GM19372 (cell line): ENCODE data around the gene TRPM6.
"Not testable (repeated sequence)": the region's sequence is repeated elsewhere in the genome, so short reads cannot be mapped to it uniquely, and the experiment has no call there.

Experiments
- ATAC-seq: cut with Tn5 transposase; IDR thresholded peaks from one replicate; pipeline ENCODE4 v1.9.1; 2021; ENCODE audit warnings: mild to moderate bottlenecking, low read depth, moderate library complexity; ENCODE audit not compliant: unreplicated experiment

TRPM6 gene

GRCh38 chr9:74860247-74860646 is 27.5 kb downstream of the TRPM6 start:
- not testable (repeated sequence) for ATAC-seq

GRCh38 chr9:74859786-74860185 is 27.9 kb downstream of the TRPM6 start:
- ATAC-seq: no peak

GRCh38 chr9:74858751-74859414 is 28.8 kb downstream of the TRPM6 start:
- ATAC-seq: no peak

GRCh38 chr9:74856989-74857388 is 30.7 kb downstream of the TRPM6 start:
- no peak for ATAC-seq

- ATAC-seq: no peak
Observed at GRCh38 chr9:74855072-74855471, 32.6 kb downstream of the TRPM6 start.

GRCh38 chr9:74853024-74853423 is 34.7 kb downstream of the TRPM6 start:
- ATAC-seq: not testable (repeated sequence)

- ATAC-seq: no peak
Observed at GRCh38 chr9:74848153-74848525, 39.6 kb downstream of the TRPM6 start.

- ATAC-seq: no peak
Observed at GRCh38 chr9:74847478-74848152, 40.1 kb downstream of the TRPM6 start.

- no peak for ATAC-seq
Observed at GRCh38 chr9:74846766-74847165, 41.0 kb downstream of the TRPM6 start.

GRCh38 chr9:74838351-74838750 is 49.4 kb downstream of the TRPM6 start:
- ATAC-seq: no peak

- ATAC-seq: no peak
Observed at GRCh38 chr9:74824654-74825053, 63.1 kb downstream of the TRPM6 start.

- ATAC-seq: no peak
Observed at GRCh38 chr9:74821636-74822035, 66.1 kb downstream of the TRPM6 start.

GRCh38 chr9:74817816-74818215 is 69.9 kb downstream of the TRPM6 start:
- ATAC-seq: no peak

- ATAC-seq: no peak
Observed at GRCh38 chr9:74817281-74817810, 70.4 kb downstream of the TRPM6 start.

- no peak for ATAC-seq
Observed at GRCh38 chr9:74810200-74810599, 77.5 kb downstream of the TRPM6 start.

GRCh38 chr9:74804018-74804385 is 83.7 kb downstream of the TRPM6 start:
- no peak for ATAC-seq

GRCh38 chr9:74803376-74804017 is 84.2 kb downstream of the TRPM6 start:
- ATAC-seq: no peak

- ATAC-seq: no peak
Observed at GRCh38 chr9:74800226-74800625, 87.5 kb downstream of the TRPM6 start.

- ATAC-seq: no peak
Observed at GRCh38 chr9:74795803-74796202, 91.9 kb downstream of the TRPM6 start.

GRCh38 chr9:74795081-74795480 is 92.6 kb downstream of the TRPM6 start:
- no peak for ATAC-seq

GRCh38 chr9:74784506-74784905 is 103.2 kb downstream of the TRPM6 start:
- no peak for ATAC-seq

GRCh38 chr9:74783408-74783807 is 104.3 kb downstream of the TRPM6 start:
- no peak for ATAC-seq
